ENCODE results near the gene PTN. TPM values are rescaled to one million over a fixed set of nuclear protein-coding genes. Genes with fewer than 3 reads are reported as not detected.

The PTN gene
- total RNA-seq (2013): 0.04 TPM
- polyA plus RNA-seq: not detected
- polyA minus RNA-seq: not detected in 2 replicates
- total RNA-seq: 0 to 1.3 (median 0.04) reads per million in 11 experiments

GRCh38 chr7:137343281-137343841 lies at the start of gene PTN:
Gene PTN (minus strand): TSS chr7:137343733. CDS start chr7:137254973, 88,760 bp downstream.
- Histone ChIP-seq H3K27ac (ENCODE audit: low read depth in 1 of 2, low read length in 2 of 2) (no peak within 1 kb of the TSS), H2AFZ (ENCODE audit: insufficient read depth, low read depth, low read length, poor library complexity, severe bottlenecking) (no peak within 1 kb of the TSS), H3K4me2 (replicated peaks; ENCODE audit: extremely low read depth, low read length, poor library complexity, severe bottlenecking) (no peak within 1 kb of the TSS), H3K9ac (ENCODE audit: insufficient read depth, low read length, poor library complexity, severe bottlenecking) (no peak within 1 kb of the TSS), H3K27me3 (ENCODE audit: control insufficient read depth in 2 of 2, insufficient read depth in 2 of 2, low read length in 2 of 2) (peaks cover 0 to 6% of the 10 kb centered on the region in 2 donors), H4K20me1 (ENCODE audit: insufficient read depth, low read length) (no peaks in the 10 kb centered on the region), H3K9me3 (replicated peaks in 1 of 2; ENCODE audit: control insufficient read depth in 1 of 2, insufficient read depth in 1 of 2, low read length in 2 of 2) (no peaks in the 10 kb centered on the region), H3K79me2 (ENCODE audit: insufficient read depth, low read length) (no peaks in the 10 kb centered on the region), H3K4me3 (replicated peaks in 1 of 3; ENCODE audit: low read depth in 2 of 3, low read length in 3 of 3) (no peak within 1 kb of the TSS), H3K4me1 (ENCODE audit: control insufficient read depth in 1 of 2, insufficient read depth in 2 of 2, low read length in 2 of 2) (no peaks in the 10 kb centered on the region), H3K36me3 (replicated peaks in 1 of 2; ENCODE audit: control insufficient read depth in 1 of 2, insufficient read depth in 2 of 2, low read length in 2 of 2) (no peaks in the 10 kb centered on the region)
- Mint-ChIP-seq H3K27ac (no peak within 1 kb of the TSS), H3K27me3 (ENCODE audit: low read depth in 3 of 3) (peaks cover under 1 to 10% (median 4%) of the 10 kb centered on the region in 3 donors), H3K36me3 (no peaks in the 10 kb centered on the region), H3K4me1 (no peaks in the 10 kb centered on the region), H3K9me3 (peaks cover 0 to 5% (median 1%) of the 10 kb centered on the region in 7 donors), H3K4me3 (no peak within 1 kb of the TSS)
- no peak for TF ChIP-seq CTCF (IDR thresholded peaks at IDR 0.05)
- intact Hi-C loops (cut with micrococcal nuclease): no loop called here
- 6% methylated on average over 17 of the region's 23 CpGs for WGBS (ENCODE audit: insufficient coverage)
- no peak for DNase-seq

- Histone ChIP-seq H3K4me3 (replicated peaks in 1 of 3; ENCODE audit: low read depth in 2 of 3, low read length in 3 of 3) (no peak overlapping the region), H3K36me3 (replicated peaks in 1 of 2; ENCODE audit: control insufficient read depth in 1 of 2, insufficient read depth in 2 of 2, low read length in 2 of 2) (no peaks in the 10 kb centered on the region), H4K20me1 (ENCODE audit: insufficient read depth, low read length) (no peaks in the 10 kb centered on the region), H3K9me3 (replicated peaks in 1 of 2; ENCODE audit: control insufficient read depth in 1 of 2, insufficient read depth in 1 of 2, low read length in 2 of 2) (peaks cover 0 to 4% of the 10 kb centered on the region in 2 donors), H3K79me2 (ENCODE audit: insufficient read depth, low read length) (no peaks in the 10 kb centered on the region), H2AFZ (ENCODE audit: insufficient read depth, low read depth, low read length, poor library complexity, severe bottlenecking) (no peak overlapping the region), H3K4me2 (replicated peaks; ENCODE audit: extremely low read depth, low read length, poor library complexity, severe bottlenecking) (no peak overlapping the region), H3K27ac (ENCODE audit: low read depth in 1 of 2, low read length in 2 of 2) (no peak overlapping the region), H3K27me3 (ENCODE audit: control insufficient read depth in 2 of 2, insufficient read depth in 2 of 2, low read length in 2 of 2) (no peaks in the 10 kb centered on the region), H3K4me1 (ENCODE audit: control insufficient read depth in 1 of 2, insufficient read depth in 2 of 2, low read length in 2 of 2) (no peaks in the 10 kb centered on the region), H3K9ac (ENCODE audit: insufficient read depth, low read length, poor library complexity, severe bottlenecking) (no peak overlapping the region)
- H3K27ac Mint-ChIP-seq: no peak overlapping the region
- no peaks in the 10 kb centered on the region for H3K36me3 Mint-ChIP-seq
- no peaks in the 10 kb centered on the region for H3K4me1 Mint-ChIP-seq
- H3K27me3 Mint-ChIP-seq (ENCODE audit: low read depth in 3 of 3): peaks cover 0 to 1% (median 0%) of the 10 kb centered on the region in 3 donors
- intact Hi-C loops (cut with micrococcal nuclease): no loop called here
- no peak overlapping the region for H3K4me3 Mint-ChIP-seq
- 73% methylated on average over 1 of the region's 1 CpG for WGBS (ENCODE audit: insufficient coverage)
- peaks cover 0 to 7% (median 2%) of the 10 kb centered on the region in 7 donors for H3K9me3 Mint-ChIP-seq
- no peak for DNase-seq
- TF ChIP-seq CTCF (IDR thresholded peaks at IDR 0.05): no peak
Observed at GRCh38 chr7:137390076-137390475, 46.5 kb upstream of the PTN start.

All from CD14-positive monocyte (primary cell).